Ishikawa (cell line): Measurements from ENCODE around the gene FAIM.

Source experiments
- CEBPB ChIP-seq: IDR thresholded peaks from 2 replicates; pipeline ENCODE4 v1.6.1; 2012
- CREB1 ChIP-seq: IDR thresholded peaks from 2 replicates; pipeline ENCODE4 v1.6.1; 2012; ENCODE audit warnings: low read depth
- EGR1 ChIP-seq: IDR thresholded peaks from 2 replicates; pipeline ENCODE4 v1.6.1; 2012
- EP300 ChIP-seq: IDR thresholded peaks from 2 replicates; pipeline ENCODE4 v1.6.1; 2012; ENCODE audit warnings: borderline replicate concordance
- FOXM1 ChIP-seq: IDR thresholded peaks from 2 replicates; pipeline ENCODE4 v1.6.1; 2012; ENCODE audit warnings: low read depth, borderline replicate concordance
- MAX ChIP-seq: IDR thresholded peaks from 2 replicates; pipeline ENCODE4 v1.6.1; 2012
- NFIC ChIP-seq: IDR thresholded peaks from 2 replicates; pipeline ENCODE4 v1.6.1; 2012
- RAD21 ChIP-seq: IDR thresholded peaks from 2 replicates; pipeline ENCODE4 v1.6.1; 2012; ENCODE audit warnings: low read depth
- TAF1 ChIP-seq: IDR thresholded peaks from 2 replicates; pipeline ENCODE4 v1.6.1; 2012; ENCODE audit warnings: low read depth, mild to moderate bottlenecking
- TCF12 ChIP-seq: IDR thresholded peaks from 2 replicates; pipeline ENCODE4 v1.6.1; 2012; ENCODE audit warnings: low read depth
- TEAD4 ChIP-seq: IDR thresholded peaks from 2 replicates; pipeline ENCODE4 v1.6.1; 2012
- YY1 ChIP-seq: IDR thresholded peaks from 2 replicates; pipeline ENCODE4 v1.6.1; 2012; ENCODE audit warnings: low read depth
- ZBTB7A ChIP-seq: IDR thresholded peaks from 2 replicates; pipeline ENCODE4 v1.6.1; 2012; ENCODE audit warnings: low read depth
- TF ChIP-seq, protein P1 (sequence below): IDR thresholded peaks from 2 replicates; pipeline ENCODE4 v1.6.1; 2012; ENCODE audit warnings: low read depth, mild to moderate bottlenecking
- TF ChIP-seq, protein P2 (sequence below): IDR thresholded peaks from 2 replicates; pipeline ENCODE4 v1.6.1; 2012

Gene FAIM

GRCh38 chr3:138642226-138642926 lies 33.8 kb downstream of the FAIM start:
- TF ChIP-seq MAX = no peak

DNA sequence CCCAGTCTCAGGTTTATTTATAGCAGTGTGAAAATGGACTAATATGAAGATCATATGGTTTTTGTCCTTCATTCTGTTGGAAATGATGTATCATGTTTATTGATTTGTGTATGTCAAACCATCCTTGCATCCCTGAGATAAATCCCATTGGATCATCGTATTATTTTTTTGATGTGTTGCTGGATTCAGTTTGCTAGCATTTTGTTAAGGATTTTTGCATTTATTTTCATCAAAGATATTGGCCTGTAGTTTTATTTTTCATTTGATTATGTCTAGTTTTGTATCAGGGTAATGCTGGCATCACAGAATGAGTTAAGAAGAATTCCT lies 34.3 kb downstream of the FAIM start:
- TF ChIP-seq ZBTB7A (no peak), TCF12 (no peak), TEAD4 (no peak), CREB1 (no peak), EP300 (no peak), NFIC (no peak), EGR1 (no peak), MAX (no peak), CEBPB (no peak), TAF1 (no peak), RAD21 (no peak), FOXM1 (no peak)
- TF ChIP-seq, protein P1, sequence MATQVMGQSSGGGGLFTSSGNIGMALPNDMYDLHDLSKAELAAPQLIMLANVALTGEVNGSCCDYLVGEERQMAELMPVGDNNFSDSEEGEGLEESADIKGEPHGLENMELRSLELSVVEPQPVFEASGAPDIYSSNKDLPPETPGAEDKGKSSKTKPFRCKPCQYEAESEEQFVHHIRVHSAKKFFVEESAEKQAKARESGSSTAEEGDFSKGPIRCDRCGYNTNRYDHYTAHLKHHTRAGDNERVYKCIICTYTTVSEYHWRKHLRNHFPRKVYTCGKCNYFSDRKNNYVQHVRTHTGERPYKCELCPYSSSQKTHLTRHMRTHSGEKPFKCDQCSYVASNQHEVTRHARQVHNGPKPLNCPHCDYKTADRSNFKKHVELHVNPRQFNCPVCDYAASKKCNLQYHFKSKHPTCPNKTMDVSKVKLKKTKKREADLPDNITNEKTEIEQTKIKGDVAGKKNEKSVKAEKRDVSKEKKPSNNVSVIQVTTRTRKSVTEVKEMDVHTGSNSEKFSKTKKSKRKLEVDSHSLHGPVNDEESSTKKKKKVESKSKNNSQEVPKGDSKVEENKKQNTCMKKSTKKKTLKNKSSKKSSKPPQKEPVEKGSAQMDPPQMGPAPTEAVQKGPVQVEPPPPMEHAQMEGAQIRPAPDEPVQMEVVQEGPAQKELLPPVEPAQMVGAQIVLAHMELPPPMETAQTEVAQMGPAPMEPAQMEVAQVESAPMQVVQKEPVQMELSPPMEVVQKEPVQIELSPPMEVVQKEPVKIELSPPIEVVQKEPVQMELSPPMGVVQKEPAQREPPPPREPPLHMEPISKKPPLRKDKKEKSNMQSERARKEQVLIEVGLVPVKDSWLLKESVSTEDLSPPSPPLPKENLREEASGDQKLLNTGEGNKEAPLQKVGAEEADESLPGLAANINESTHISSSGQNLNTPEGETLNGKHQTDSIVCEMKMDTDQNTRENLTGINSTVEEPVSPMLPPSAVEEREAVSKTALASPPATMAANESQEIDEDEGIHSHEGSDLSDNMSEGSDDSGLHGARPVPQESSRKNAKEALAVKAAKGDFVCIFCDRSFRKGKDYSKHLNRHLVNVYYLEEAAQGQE = no peak
- TF ChIP-seq, protein P2, sequence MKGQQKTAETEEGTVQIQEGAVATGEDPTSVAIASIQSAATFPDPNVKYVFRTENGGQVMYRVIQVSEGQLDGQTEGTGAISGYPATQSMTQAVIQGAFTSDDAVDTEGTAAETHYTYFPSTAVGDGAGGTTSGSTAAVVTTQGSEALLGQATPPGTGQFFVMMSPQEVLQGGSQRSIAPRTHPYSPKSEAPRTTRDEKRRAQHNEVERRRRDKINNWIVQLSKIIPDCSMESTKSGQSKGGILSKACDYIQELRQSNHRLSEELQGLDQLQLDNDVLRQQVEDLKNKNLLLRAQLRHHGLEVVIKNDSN = no peak

DNA sequence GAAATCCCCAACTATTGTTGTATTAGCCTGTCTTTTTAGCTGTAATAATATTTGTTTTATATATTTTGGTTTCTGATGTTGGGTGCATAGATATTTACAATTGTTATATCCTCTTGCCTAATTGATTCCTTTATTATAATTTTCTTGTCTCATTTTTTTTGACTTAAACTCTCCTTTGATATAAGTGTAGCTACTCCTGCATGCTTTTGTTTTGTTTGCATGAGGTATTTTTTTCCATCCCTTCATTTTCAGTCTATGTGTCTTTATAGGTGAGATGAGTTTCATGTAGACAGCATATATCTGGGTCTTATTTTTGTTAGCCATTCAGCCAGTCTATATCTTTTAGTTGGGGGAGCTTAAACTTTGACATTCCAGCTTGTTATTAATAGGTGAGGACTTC lies 37.4 kb downstream of the FAIM start:
- TF ChIP-seq NFIC = no peak
- no peak for TF ChIP-seq EGR1
- no peak for TF ChIP-seq RAD21
- no peak for TF ChIP-seq TAF1
- no peak for TF ChIP-seq ZBTB7A
- TF ChIP-seq MAX = no peak
- no peak for TF ChIP-seq YY1
- TF ChIP-seq CEBPB = no peak
- TF ChIP-seq, protein P2 = no peak
- no peak for TF ChIP-seq CREB1
- TF ChIP-seq, protein P1 = no peak
- TF ChIP-seq TCF12 = no peak
- TF ChIP-seq FOXM1 = no peak
- no peak for TF ChIP-seq EP300
- TF ChIP-seq TEAD4 = no peak

DNA sequence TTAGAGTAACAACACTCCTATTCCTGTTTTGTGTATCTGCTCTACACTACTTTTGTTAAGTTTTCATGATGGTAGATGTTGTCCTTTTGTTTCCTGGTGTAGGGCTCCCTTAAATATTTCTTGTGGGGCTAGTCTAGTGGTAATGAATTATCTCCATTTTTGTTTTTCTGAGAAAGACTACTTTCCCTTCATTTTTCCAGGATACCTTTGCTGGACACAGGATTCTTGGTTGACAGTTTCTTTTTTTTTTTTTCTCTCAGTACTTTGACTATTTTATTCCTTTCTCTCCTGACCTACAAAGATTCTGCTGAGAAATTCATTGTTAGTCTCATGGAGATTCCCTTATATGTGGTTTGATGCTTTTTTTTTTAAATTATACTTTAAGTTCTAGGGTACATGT lies 37.9 kb downstream of the FAIM start:
- TF ChIP-seq EGR1 (no peak), FOXM1 (no peak), EP300 (no peak), MAX (no peak), CREB1 (no peak), NFIC (no peak)
- TF ChIP-seq, protein P2 = no peak
- TF ChIP-seq, protein P1 = no peak
